Stimulated activated memory B cell treated with anti-CD40 and anti-IgM and Interleukin-4, amounts not matched to agents 10 μg/mL and 1 μg/mL and 100 μg/mL, for 72 hours (primary cell): Measurements from ENCODE around the gene RARA.
A peak's percentile ranks its signal among the peaks of the same experiment; 100 is the strongest.

ENCODE experiments used
- ATAC-seq: fragments of 150-1000 bp; cut with Tn5 transposase; 2 replicates; pipeline ENCODE4 v1.10.0; 2021
- H3K27ac Mint-ChIP-seq: one replicate; pipeline ENCODE4 v1.8.0; 2022; ENCODE audit warnings: mild to moderate bottlenecking, mixed read lengths
- H3K27me3 Mint-ChIP-seq: one replicate; pipeline ENCODE4 v1.8.0; 2022; ENCODE audit warnings: mixed read lengths
- H3K36me3 Mint-ChIP-seq: one replicate; pipeline ENCODE4 v1.8.0; 2022; ENCODE audit warnings: mixed read lengths
- H3K4me1 Mint-ChIP-seq: one replicate; pipeline ENCODE4 v1.8.0; 2022; ENCODE audit warnings: mixed read lengths
- H3K4me3 Mint-ChIP-seq: one replicate; pipeline ENCODE4 v1.8.0; 2022; ENCODE audit warnings: mild to moderate bottlenecking, moderate library complexity, mixed read lengths
- H3K9me3 Mint-ChIP-seq: one replicate; pipeline ENCODE4 v1.8.0; 2022; ENCODE audit warnings: mixed read lengths

Gene RARA

GRCh38 chr17:40341808-40342503, 33.0 kb downstream of the RARA start:
- Mint-ChIP-seq H3K4me3 (peak overlapping the region; percentile 75), H3K27me3 (no peaks in the 10 kb centered on the region), H3K36me3 (peaks cover 25% of the 10 kb centered on the region), H3K9me3 (no peaks in the 10 kb centered on the region), H3K27ac (peak overlapping the region; percentile 44), H3K4me1 (peaks cover 87% of the 10 kb centered on the region)
- peak; percentile 3 for ATAC-seq

GRCh38 chr17:40342504-40343218, 33.7 kb downstream of the RARA start:
- no peaks in the 10 kb centered on the region for H3K9me3 Mint-ChIP-seq
- peak overlapping the region; percentile 75 for H3K4me3 Mint-ChIP-seq
- peaks cover 87% of the 10 kb centered on the region for H3K4me1 Mint-ChIP-seq

GRCh38 chr17:40343219-40344119, 34.5 kb downstream of the RARA start:
- H3K27me3 Mint-ChIP-seq, result no peaks in the 10 kb centered on the region
- peaks cover 88% of the 10 kb centered on the region for H3K4me1 Mint-ChIP-seq
- H3K4me3 Mint-ChIP-seq, result peak overlapping the region; percentile 75
- peaks cover 17% of the 10 kb centered on the region for H3K36me3 Mint-ChIP-seq
- no peaks in the 10 kb centered on the region for H3K9me3 Mint-ChIP-seq
- ATAC-seq, result no peak
- peak overlapping the region; percentile 44 for H3K27ac Mint-ChIP-seq

More at GRCh38 chr17:40342504-40343218, 33.7 kb downstream of the RARA start:
- peaks cover 23% of the 10 kb centered on the region for H3K36me3 Mint-ChIP-seq
- peak overlapping the region; percentile 44 for H3K27ac Mint-ChIP-seq
- no peak for ATAC-seq
- no peaks in the 10 kb centered on the region for H3K27me3 Mint-ChIP-seq

GRCh38 chr17:40344421-40345160, 35.6 kb downstream of the RARA start:
- Mint-ChIP-seq H3K36me3 (peaks cover 23% of the 10 kb centered on the region), H3K27ac (peak overlapping the region; percentile 44), H3K4me3 (peak overlapping the region; percentile 50), H3K4me1 (peaks cover 90% of the 10 kb centered on the region), H3K9me3 (no peaks in the 10 kb centered on the region), H3K27me3 (no peaks in the 10 kb centered on the region)
- ATAC-seq, result no peak

GRCh38 chr17:40345161-40345993, 36.4 kb downstream of the RARA start:
- peak overlapping the region; percentile 44 for H3K27ac Mint-ChIP-seq
- no peaks in the 10 kb centered on the region for H3K9me3 Mint-ChIP-seq
- peak overlapping the region; percentile 50 for H3K4me3 Mint-ChIP-seq
- H3K36me3 Mint-ChIP-seq, result peaks cover 22% of the 10 kb centered on the region
- no peaks in the 10 kb centered on the region for H3K27me3 Mint-ChIP-seq
- peaks cover 82% of the 10 kb centered on the region for H3K4me1 Mint-ChIP-seq
- no peak for ATAC-seq

- Mint-ChIP-seq H3K4me3 (no peak overlapping the region), H3K9me3 (no peaks in the 10 kb centered on the region), H3K27ac (peak overlapping the region; percentile 44), H3K36me3 (peaks cover 24% of the 10 kb centered on the region), H3K4me1 (peaks cover 77% of the 10 kb centered on the region), H3K27me3 (no peaks in the 10 kb centered on the region)
- ATAC-seq, result no peak
These were observed 37.2 kb downstream of the RARA start for GRCh38 chr17:40345994-40346764.

- Mint-ChIP-seq H3K4me1 (peaks cover 81% of the 10 kb centered on the region), H3K36me3 (peaks cover 30% of the 10 kb centered on the region), H3K27me3 (no peaks in the 10 kb centered on the region), H3K27ac (peak overlapping the region; percentile 44), H3K9me3 (no peaks in the 10 kb centered on the region), H3K4me3 (no peak overlapping the region)
- ATAC-seq, result no peak
These were observed 37.8 kb downstream of the RARA start for GRCh38 chr17:40346765-40347158.

GRCh38 chr17:40347319-40348135, 38.5 kb downstream of the RARA start:
- no peak for ATAC-seq
- H3K4me3 Mint-ChIP-seq, result no peak overlapping the region
- H3K36me3 Mint-ChIP-seq, result peaks cover 38% of the 10 kb centered on the region
- peak overlapping the region; percentile 44 for H3K27ac Mint-ChIP-seq
- no peaks in the 10 kb centered on the region for H3K9me3 Mint-ChIP-seq
- no peaks in the 10 kb centered on the region for H3K27me3 Mint-ChIP-seq
- peaks cover 87% of the 10 kb centered on the region for H3K4me1 Mint-ChIP-seq

GRCh38 chr17:40348136-40348504, 39.1 kb downstream of the RARA start:
- no peak for ATAC-seq
- Mint-ChIP-seq H3K27ac (peak overlapping the region; percentile 44), H3K36me3 (peaks cover 44% of the 10 kb centered on the region), H3K27me3 (no peaks in the 10 kb centered on the region), H3K4me1 (peaks cover 87% of the 10 kb centered on the region), H3K4me3 (no peak overlapping the region), H3K9me3 (no peaks in the 10 kb centered on the region)

GRCh38 chr17:40348562-40349476, 39.8 kb downstream of the RARA start:
- H3K4me3 Mint-ChIP-seq, result no peak overlapping the region

GRCh38 chr17:40349477-40349894, 40.5 kb downstream of the RARA start:
- Mint-ChIP-seq H3K4me1 (peaks cover 85% of the 10 kb centered on the region), H3K27ac (peak overlapping the region; percentile 44), H3K36me3 (peaks cover 44% of the 10 kb centered on the region), H3K4me3 (no peak overlapping the region), H3K9me3 (no peaks in the 10 kb centered on the region), H3K27me3 (no peaks in the 10 kb centered on the region)
- no peak for ATAC-seq

More at GRCh38 chr17:40348562-40349476, 39.8 kb downstream of the RARA start:
- Mint-ChIP-seq H3K27ac (peak overlapping the region; percentile 44), H3K4me1 (peaks cover 86% of the 10 kb centered on the region), H3K36me3 (peaks cover 44% of the 10 kb centered on the region), H3K27me3 (no peaks in the 10 kb centered on the region), H3K9me3 (no peaks in the 10 kb centered on the region)
- ATAC-seq, result no peak
